HEK293T (cell line): ENCODE results near the gene EME2.

ENCODE experiments used
- CTCF ChIA-PET: fragments of 350-600 bp; formaldehyde crosslinking; extraction: SDS; loops from one replicate; lab custom pipeline; 2021; ENCODE audit warnings: antibody characterized with exemption, inconsistent platforms; lab: Yijun Ruan, JAX
- POLR2A ChIA-PET: fragments of 350-600 bp; formaldehyde crosslinking; extraction: SDS; loops from one replicate; lab custom pipeline; 2020; ENCODE audit warnings: antibody characterized with exemption, inconsistent platforms; lab: Yijun Ruan, JAX
- DNase-seq: peaks from one replicate; pipeline ENCODE4 v3.0.0; 2012; ENCODE audit warnings: mixed read lengths; ENCODE audit errors: extremely low spot score
- ARNT ChIP-seq: fragments of 450-650 bp; IDR thresholded peaks from 2 replicates; pipeline ENCODE4 v1.6.1; 2017; ENCODE audit warnings: mild to moderate bottlenecking
- BHLHE40 ChIP-seq: fragments of 450-650 bp; IDR thresholded peaks from 2 replicates; pipeline ENCODE4 v1.6.1; 2016; ENCODE audit warnings: mild to moderate bottlenecking, moderate library complexity, borderline replicate concordance
- CTBP1 ChIP-seq: fragments of 450-650 bp; IDR thresholded peaks from 2 replicates; pipeline ENCODE4 v1.6.1; 2016; ENCODE audit warnings: borderline replicate concordance
- ELF4 ChIP-seq: fragments of 450-650 bp; IDR thresholded peaks from 2 replicates; pipeline ENCODE4 v1.6.1; 2017; ENCODE audit warnings: antibody characterized with exemption
- FOXA1 ChIP-seq: fragments of 450-650 bp; IDR thresholded peaks from 2 replicates; pipeline ENCODE4 v1.6.1; 2016; ENCODE audit warnings: mild to moderate bottlenecking
- FOXK2 ChIP-seq: fragments of 450-650 bp; IDR thresholded peaks from 2 replicates; pipeline ENCODE4 v1.6.1; 2016; ENCODE audit warnings: mild to moderate bottlenecking
- FOXM1 ChIP-seq: fragments of 450-650 bp; IDR thresholded peaks from 2 replicates; pipeline ENCODE4 v1.6.1; 2017; ENCODE audit warnings: mild to moderate bottlenecking, borderline replicate concordance
- HDGF ChIP-seq: fragments of 450-650 bp; IDR thresholded peaks from 2 replicates; pipeline ENCODE4 v1.6.1; 2017; ENCODE audit warnings: antibody characterized with exemption, borderline replicate concordance
- L3MBTL2 ChIP-seq: fragments of 450-650 bp; conservative IDR thresholded peaks from 2 replicates; pipeline ENCODE4 v1.6.1; 2016; ENCODE audit warnings: mild to moderate bottlenecking
- LEF1 ChIP-seq: fragments of 450-650 bp; IDR thresholded peaks from 2 replicates; pipeline ENCODE4 v1.6.1; 2017; ENCODE audit warnings: mild to moderate bottlenecking, borderline replicate concordance
- NFRKB ChIP-seq: fragments of 450-650 bp; IDR thresholded peaks from 2 replicates; pipeline ENCODE4 v1.6.1; 2016; ENCODE audit warnings: mild to moderate bottlenecking, moderate library complexity
- SP1 ChIP-seq: fragments of 450-650 bp; IDR thresholded peaks from 2 replicates; pipeline ENCODE4 v1.6.1; 2017
- SUZ12 ChIP-seq: fragments of 450-650 bp; IDR thresholded peaks from 2 replicates; pipeline ENCODE4 v1.6.1; 2016; ENCODE audit warnings: mild to moderate bottlenecking
- TARDBP ChIP-seq: fragments of 450-650 bp; IDR thresholded peaks from 2 replicates; pipeline ENCODE4 v1.6.1; 2016
- ZNF384 ChIP-seq: fragments of 450-650 bp; IDR thresholded peaks from 2 replicates; pipeline ENCODE4 v1.6.1; 2016
- TF ChIP-seq, protein P1 (sequence below): fragments of 450-650 bp; IDR thresholded peaks from 2 replicates; pipeline ENCODE4 v1.6.1; 2016

Gene EME2

DNA sequence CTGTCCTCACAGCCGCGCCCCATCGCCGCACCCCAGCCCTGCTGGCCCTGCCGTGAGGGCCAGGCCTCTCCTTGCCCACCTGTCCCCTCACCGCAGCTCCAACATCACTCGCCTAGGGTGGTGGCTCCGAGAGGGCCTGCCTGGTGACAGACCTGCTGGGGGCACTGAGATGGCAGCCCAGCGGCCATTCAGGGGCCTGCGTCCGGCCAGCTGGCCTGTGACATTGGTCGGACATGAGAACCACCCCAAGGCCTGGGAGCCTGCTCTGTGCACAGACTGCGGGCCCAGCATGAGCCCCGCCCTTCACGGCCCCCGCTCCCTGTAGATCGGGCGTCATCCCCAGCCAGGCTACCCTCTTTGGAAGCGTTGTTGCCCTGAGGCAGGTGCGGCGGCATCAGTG lies 13.1 kb upstream of the EME2 start:
- DNase-seq: no peak
- TF ChIP-seq FOXM1 (no peak), BHLHE40 (no peak)
- ChIA-PET CTCF (no interaction called here), POLR2A (interaction anchor here (1.3 kb wide), 2 partner anchors 13 kb away, joined by 3 to 5 read pairs; partner anchors contain the start of genes EME2, MRPS34 and NME3)

DNA sequence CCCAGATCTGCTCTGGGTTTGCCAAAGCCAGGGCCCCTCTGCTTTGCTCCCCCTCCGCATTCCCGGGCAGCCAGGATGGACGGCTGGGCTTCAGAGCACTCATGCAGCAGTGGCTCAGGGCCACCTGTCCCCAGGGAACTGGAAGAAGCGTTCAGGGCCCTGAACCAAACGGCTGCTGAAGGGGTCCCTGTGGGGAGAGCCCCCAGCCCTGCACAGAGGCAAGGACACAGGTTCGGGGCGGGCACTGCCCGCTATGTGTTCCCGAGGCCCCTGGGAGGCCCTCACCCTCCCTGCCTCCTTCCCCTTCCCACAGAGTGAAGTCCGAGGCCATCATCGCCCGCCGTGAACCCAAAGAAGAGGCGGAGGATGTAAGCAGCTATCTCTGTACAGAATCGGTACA lies 11.7 kb upstream of the EME2 start:
- ChIA-PET POLR2A (interaction anchor here (1.3 kb wide), 1 partner anchor 11 kb away, joined by 5 read pairs; the partner anchor contains the start of genes EME2 and NME3), CTCF (no interaction called here)
- no peak for TF ChIP-seq ARNT
- TF ChIP-seq, protein P1, sequence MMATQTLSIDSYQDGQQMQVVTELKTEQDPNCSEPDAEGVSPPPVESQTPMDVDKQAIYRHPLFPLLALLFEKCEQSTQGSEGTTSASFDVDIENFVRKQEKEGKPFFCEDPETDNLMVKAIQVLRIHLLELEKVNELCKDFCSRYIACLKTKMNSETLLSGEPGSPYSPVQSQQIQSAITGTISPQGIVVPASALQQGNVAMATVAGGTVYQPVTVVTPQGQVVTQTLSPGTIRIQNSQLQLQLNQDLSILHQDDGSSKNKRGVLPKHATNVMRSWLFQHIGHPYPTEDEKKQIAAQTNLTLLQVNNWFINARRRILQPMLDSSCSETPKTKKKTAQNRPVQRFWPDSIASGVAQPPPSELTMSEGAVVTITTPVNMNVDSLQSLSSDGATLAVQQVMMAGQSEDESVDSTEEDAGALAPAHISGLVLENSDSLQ: no peak
- no peak for DNase-seq

DNA sequence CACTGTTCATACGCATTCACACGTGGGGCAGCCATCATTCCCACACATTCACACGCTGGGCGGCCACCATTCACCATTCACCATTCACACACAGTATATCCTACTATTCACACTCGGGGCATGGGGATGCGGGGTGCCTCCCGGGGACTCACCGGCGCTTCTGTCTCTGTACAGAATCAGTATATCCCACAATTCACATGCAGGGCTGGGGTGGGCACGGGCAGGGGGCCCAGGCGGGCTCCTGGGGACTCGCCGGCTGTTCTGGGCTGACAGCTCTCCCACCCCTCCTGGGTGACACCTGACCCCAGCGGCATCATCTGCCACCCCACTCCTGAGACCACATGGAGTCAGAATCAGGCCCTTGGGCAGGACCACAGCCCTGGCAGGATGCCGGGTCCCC lies 10.9 kb upstream of the EME2 start:
- TF ChIP-seq L3MBTL2: no peak
- no peak for TF ChIP-seq ELF4
- TF ChIP-seq SUZ12: no peak
- POLR2A ChIA-PET: no interaction called here
- CTCF ChIA-PET: no interaction called here
- no peak for DNase-seq

DNA sequence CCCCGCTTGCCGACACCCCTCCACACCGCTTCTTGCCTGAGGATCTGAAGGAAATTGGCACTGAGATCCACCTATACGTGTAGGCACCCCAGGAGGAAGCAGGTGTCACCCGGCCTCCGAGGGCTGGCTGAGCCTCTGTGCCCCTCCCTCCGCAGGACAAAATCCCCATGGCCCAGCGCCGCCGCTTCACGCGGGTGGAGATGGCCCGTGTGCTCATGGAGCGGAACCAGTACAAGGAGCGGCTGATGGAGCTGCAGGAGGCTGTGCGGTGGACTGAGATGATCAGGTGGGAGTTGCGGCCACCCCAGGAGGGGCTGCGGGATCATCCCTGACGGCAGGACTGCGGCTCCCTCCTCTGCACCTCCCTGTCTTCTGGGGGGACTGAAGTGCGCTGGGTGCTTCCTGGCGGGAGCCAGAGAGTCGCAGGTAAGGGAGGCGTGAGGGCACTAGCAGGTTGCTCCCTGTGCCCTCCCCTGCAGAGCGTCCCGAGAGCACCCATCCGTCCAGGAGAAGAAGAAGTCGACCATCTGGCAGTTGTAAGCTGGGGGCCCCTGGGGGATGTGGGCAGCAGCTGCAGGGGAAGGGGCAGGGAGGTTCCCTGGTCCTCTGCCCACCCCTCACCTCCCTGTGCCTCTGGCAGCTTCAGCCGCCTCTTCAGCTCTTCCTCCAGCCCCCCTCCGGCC lies 10.3 kb upstream of the EME2 start:
- no peak for TF ChIP-seq SUZ12
- TF ChIP-seq LEF1: no peak
- TF ChIP-seq, protein P1: no peak
- no peak for TF ChIP-seq ARNT
- TF ChIP-seq L3MBTL2: no peak
- TF ChIP-seq HDGF: no peak
- TF ChIP-seq ELF4: no peak
- DNase-seq: no peak
- ChIA-PET CTCF (interaction anchor here (0.7 kb wide), 1 partner anchor 84 kb away, joined by 4 read pairs; the partner anchor contains the start of gene JPT2), POLR2A (no interaction called here)

DNA sequence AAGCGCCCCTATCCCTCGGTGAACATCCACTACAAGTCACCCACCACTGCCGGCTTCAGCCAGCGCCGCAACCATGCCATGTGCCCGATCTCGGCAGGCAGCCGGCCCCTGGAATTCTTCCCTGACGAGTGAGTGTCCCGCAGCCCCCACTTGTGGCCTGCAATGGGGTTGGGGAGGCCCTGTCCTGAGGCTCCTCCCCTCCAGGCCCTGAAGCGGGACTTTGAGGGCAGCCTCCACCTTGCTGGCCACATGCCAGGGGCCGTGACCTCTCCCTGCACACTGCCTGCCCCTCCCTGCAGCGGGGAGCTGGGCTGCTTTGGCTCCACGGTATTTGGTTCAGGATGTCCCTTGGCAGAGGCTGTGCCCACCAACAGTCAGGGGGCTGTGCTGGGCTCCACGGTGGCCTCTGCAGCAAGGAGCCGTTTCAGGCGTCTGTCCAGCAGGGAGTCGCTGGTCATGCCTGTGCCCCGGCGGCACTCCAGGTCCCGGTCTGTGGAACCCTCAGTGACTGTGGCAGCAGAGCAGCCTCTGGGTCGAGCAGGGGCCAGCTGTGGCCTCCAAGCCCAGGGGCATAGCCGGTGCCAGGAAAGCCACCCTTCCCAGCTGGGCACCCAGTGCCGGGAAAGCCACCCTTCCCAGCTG lies 9.6 kb upstream of the EME2 start:
- POLR2A ChIA-PET: no interaction called here
- CTCF ChIA-PET: interaction anchor here (0.7 kb wide), 1 partner anchor 85 kb away, joined by 4 read pairs; the partner anchor contains the start of gene JPT2
- DNase-seq: no peak
- TF ChIP-seq SUZ12 (no peak), FOXK2 (no peak), FOXM1 (no peak), SP1 (no peak), LEF1 (no peak), BHLHE40 (no peak)

DNA sequence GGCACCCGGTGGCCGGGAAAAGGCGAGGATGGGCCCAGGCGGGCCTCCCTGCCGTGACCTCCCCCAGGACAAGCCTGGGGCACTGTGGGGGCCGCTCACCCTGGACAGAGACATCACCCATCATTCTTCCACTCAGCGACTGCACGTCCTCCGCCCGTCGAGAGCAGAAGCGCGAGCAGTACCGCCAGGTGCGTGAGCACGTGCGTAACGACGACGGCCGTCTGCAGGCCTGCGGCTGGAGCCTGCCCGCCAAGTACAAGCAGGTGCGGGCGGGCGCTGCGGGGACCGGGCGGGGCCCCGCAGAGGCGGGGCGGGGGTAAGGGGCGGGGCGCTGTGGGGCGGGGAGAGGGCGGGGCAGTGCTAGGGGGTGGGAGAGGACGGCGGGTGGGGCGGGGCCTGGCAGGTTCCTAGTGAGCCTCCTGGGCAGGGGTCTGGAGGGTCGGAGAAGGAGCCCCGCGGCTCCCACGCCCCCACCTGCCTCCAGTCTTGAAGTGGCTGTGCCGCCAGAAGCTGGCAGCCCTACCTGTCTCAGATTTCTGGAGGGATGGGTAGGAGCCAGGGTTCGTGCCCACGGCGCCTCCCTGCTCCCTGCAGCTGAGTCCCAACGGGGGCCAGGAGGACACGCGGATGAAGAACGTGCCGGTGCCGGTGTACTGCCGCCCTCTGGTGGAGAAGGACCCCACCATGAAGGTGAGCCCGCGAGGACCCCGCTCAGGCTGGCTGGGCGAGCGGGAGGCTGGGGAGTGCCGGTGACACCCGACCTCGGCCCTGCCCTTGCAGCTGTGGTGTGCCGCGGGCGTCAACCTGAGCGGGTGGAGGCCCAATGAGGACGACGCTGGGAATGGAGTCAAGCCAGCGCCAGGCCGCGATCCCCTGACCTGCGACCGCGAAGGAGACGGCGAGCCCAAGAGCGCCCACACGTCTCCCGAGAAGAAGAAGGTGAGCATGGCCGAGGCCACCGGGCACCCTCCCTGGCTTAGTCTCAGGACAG lies 8.8 kb upstream of the EME2 start:
- ChIA-PET CTCF (no interaction called here), POLR2A (interaction anchor here (1.2 to 1.5 kb wide), 2 partner anchors 9 to 86 kb away, joined by 5 read pairs; partner anchors contain the start of genes EME2, JPT2 and MRPS34)
- DNase-seq: peak; percentile 40
- TF ChIP-seq ARNT (no peak), FOXM1 (no peak), ELF4 (no peak), FOXA1 (no peak), CTBP1 (no peak), TARDBP (no peak), NFRKB (no peak), L3MBTL2 (no peak), BHLHE40 (no peak), ZNF384 (no peak), SP1 (no peak), HDGF (no peak), LEF1 (no peak), FOXK2 (no peak), SUZ12 (no peak)
- TF ChIP-seq, protein P1: no peak
